GM19452 (cell line): Measurements from ENCODE around the gene HMG20A.

Experiments used
- ATAC-seq: cut with Tn5 transposase; IDR thresholded peaks from one replicate; pipeline ENCODE4 v1.9.1; 2021; ENCODE audit not compliant: unreplicated experiment

HMG20A gene

GRCh38 chr15:77496715-77497109 lies 76.0 kb downstream of the HMG20A start:
- ATAC-seq = no peak

DNA sequence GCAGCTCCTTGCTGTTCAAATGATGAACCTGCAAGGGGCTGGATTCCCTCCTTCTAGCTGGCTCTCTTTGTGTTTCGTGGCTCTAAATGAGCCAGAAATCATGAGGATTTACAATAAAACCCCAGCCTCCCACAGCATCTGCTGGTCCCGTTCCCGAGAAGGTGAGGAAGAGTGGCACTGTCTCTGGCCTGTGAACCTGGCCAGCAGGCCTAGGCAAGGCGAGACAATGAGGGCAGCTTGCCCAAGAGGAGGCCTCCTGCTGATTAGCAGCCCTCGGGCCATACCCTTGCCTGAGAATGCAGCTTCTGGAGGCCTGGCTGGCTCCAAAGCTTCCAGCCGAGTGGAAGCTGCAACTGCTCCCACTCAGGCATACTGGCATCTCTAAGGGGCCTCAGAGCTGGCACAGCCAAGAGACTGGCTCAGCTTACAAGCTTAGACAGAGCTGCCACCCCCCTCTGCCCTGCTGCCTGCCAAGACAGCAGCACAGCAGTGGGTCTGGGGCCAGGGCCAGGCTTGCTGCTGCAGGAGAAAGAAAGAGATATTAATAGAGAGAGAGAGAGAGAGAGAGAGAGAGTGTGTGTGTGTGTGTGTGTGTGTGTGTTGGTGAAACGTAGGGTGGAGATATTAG lies 76.5 kb downstream of the HMG20A start:
- ATAC-seq = no peak

DNA sequence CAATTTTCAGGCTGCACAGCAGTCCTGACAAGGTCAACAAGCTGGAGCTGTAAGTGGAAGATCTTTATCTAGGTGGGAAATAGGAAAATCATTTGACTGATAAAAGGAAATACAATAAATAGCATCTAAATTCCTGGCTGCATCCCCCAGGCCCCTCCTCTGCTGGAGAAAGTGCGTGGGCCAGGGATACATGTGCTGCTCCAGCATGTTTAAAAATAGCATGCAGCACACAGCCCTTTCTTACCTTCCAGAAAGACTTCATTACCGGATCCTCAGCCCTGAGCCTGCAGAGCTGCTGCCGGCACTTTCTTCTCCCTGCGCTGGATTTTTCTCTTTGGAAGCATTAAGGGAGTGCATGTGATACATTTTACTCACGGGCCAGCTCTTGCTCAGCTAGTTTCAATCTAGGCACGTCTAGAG lies 77.3 kb downstream of the HMG20A start:
- ATAC-seq = no peak

DNA sequence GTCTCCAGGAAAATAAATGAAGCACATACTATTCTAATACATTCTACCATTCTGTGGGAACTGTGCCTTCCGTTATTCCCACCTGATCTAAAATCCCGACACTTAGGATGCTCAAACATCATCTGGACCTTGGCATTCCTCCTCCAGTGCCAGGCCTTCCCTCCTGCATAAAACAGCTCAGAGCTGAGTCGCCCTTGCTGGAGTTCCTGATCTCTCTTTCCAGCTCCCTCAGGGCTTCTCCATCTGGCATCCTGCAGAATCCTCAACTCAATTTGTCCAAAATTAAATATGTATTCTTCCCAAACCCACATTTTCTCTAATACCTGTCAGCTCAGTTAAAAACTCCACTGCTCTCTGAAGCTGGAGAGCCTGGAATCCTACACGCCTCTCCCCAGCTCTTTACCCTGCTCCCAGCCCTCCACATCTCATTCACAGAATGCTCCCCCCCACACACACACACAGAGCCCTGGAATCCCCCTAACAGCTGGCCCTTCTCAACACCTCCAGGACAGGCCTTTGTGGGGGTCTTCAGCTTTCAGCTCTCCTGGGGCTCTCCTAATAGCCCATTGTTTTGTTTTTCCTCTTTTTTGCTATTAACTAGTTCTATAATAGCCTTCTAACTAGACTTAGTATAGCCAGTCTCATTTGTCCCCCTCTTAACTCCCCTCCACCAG lies 78.5 kb downstream of the HMG20A start:
- no peak for ATAC-seq

GRCh38 chr15:77500989-77501388 lies 80.3 kb downstream of the HMG20A start:
- ATAC-seq = no peak

DNA sequence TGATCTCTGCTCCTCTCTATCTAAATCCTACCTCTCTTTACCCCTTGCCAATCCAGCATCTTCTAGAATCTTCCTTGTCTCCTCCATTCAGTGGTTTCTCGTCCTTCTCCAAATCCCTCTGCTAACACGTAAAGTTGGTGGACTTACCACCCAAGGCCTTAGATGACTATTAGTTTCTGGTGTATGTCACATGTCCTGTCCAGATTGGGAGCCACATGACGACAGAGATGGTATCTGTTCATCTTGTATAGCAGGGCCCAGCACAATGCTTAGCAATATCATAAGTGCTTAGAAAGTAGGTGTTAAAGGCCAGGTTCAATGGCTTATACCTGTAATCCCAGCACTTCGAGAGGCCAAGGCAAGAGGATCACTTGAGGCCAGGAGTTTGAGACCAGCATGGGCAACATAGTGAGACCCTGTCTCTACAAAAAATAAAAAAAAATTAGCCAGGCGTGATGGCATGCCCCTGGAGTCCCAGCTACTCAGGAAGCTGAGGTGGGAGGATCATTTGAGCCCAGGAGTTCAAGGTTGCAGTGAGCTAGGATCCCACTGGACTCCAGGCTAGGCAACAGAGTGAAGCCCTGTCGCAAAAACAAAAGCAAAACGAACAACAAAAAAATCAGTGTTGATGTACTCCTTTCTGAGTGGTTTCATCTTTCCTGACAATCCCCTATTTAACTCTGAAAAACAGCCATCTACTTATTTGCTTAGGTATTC lies 81.8 kb downstream of the HMG20A start:
- no peak for ATAC-seq

GRCh38 chr15:77503240-77503639 lies 82.6 kb downstream of the HMG20A start:
- ATAC-seq = no peak

- no peak for ATAC-seq
These were observed 83.1 kb downstream of the HMG20A start for GRCh38 chr15:77503764-77504163.

DNA sequence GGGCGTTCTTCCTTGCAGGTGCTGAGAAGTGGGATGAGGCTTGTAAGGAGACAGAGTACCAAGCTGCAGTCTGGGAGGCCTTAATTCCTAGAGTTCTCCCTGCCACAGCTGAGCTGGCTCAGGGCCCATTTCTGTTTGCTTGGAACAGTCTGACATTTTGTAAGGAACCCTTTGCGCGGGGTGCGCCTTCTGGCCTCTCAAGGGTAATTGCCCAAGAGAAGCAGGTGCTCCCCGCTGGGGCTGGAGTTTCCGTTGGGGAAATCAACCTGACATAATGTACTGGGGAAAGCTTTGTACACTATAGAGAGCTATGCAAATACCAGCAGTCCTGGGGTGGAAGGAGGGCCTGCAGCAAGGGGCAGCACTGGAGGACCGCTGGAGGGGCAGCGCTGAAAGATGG lies 83.6 kb downstream of the HMG20A start:
- no peak for ATAC-seq

DNA sequence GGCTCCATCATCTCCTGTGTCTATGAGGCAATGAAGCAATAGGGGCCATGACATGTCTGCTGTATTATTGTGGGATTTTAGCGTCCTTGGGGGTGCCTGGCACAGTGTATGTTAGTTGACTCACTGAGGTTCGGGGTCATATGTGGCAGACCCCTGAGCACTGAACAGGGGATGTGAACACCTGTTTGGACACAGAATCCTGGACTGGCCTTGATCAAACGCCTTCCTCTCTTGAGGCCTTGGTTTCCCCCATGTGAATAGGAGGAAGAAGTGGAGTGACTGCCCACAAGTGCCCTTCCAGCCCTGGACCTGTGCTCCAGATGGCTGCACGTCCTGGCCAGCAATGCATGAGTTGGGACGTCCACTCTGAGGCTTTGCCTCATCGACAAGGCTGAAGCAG lies 84.2 kb downstream of the HMG20A start:
- ATAC-seq = no peak

- no peak for ATAC-seq
These were observed 84.9 kb downstream of the HMG20A start for GRCh38 chr15:77505556-77505955.

DNA sequence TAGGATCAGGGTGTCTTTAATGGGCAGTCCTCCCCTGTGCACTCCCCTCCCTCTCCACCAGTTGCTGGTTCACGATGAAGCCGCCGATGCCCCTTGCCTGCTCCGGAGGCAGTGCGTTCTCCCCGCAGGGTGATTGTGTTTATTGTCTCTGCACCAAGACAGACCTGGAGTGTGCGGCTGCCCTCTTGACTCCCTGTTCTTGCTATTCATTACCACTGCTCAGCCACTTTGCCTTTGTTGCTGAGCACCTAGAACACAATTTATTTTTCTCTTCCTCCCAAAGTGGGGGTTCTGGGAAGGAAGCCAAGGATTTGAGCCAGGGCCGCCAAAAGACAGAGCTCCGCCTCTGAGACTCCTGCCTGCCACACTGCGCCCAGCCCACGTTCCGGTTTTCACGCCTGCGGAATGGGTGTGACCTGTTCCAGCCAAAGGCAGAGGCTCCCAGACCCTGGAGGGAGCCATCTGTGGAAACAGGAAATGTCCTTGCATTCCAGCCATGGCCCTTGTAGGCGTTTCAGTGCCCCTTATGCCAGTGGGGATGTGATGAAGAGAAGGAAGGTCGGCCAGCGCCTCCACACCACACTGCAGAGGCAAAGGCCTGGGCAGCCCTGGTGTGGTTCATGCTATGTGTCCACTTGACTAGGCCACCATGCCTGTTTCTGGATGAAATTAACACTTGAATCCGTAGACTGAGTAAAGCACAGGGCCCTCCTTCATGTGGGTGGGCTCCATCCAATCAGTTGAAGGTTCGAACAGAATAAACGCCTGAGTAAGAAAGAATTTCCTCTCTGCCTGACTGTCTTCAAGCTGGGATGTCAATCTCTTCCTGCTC lies 85.8 kb downstream of the HMG20A start:
- ATAC-seq = no peak

DNA sequence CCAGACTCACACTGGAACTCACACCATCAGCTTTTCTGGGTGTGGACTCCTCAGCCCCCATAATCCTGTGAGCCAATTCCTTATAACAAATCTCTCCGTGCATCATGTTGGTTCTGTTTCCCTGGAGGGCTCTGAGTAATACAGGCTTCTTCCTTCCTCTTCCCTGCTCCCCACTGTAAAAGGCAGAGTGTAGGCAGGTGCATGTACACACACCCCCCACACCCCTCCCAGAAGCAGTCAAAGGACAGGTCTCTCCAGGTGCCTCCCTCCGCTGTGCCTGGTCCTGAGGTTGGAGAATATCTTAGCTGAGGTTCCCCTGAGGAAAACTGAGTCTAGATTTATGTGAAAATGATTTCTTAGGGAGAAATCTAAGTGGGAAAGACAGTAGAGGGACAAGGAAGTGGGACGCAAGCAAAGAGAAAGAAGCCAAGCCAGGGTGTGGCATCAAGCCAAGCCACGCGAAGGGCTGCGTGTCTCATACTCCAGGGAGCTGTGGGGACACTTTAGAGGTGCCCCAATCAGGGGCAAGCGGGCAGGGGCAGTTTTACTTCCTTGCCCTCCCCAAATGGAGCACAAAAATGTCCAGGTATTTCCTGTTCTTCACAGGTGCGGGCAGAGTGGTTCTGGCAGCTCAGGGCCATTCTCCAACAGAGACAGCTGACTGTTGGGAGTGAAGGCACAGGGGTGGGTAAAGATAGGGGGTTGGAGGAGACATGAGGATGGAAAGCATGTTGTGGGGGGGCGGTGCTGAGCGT lies 86.6 kb downstream of the HMG20A start:
- ATAC-seq = no peak

DNA sequence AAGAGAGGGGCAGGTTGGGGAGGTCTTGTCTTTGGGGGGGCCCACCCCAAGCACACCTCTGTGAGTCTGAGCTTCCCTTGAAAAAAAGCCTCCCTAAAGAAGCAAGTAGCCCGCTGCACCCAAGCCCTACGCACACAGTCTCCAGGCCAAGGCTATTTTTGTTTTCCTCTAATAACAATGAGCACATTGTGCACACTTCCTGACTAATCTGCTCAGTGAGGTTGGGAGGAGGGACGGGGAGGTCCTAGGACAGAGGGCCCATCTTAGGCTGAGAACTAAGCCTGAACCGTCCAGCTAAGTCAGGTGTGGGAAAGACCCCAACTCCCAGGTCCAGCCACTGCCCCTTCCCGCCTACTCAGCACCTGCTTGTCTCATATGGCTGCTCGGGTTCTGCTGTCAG lies 87.2 kb downstream of the HMG20A start:
- no peak for ATAC-seq

- no peak for ATAC-seq
These were observed 88.0 kb downstream of the HMG20A start for GRCh38 chr15:77508541-77509243.

DNA sequence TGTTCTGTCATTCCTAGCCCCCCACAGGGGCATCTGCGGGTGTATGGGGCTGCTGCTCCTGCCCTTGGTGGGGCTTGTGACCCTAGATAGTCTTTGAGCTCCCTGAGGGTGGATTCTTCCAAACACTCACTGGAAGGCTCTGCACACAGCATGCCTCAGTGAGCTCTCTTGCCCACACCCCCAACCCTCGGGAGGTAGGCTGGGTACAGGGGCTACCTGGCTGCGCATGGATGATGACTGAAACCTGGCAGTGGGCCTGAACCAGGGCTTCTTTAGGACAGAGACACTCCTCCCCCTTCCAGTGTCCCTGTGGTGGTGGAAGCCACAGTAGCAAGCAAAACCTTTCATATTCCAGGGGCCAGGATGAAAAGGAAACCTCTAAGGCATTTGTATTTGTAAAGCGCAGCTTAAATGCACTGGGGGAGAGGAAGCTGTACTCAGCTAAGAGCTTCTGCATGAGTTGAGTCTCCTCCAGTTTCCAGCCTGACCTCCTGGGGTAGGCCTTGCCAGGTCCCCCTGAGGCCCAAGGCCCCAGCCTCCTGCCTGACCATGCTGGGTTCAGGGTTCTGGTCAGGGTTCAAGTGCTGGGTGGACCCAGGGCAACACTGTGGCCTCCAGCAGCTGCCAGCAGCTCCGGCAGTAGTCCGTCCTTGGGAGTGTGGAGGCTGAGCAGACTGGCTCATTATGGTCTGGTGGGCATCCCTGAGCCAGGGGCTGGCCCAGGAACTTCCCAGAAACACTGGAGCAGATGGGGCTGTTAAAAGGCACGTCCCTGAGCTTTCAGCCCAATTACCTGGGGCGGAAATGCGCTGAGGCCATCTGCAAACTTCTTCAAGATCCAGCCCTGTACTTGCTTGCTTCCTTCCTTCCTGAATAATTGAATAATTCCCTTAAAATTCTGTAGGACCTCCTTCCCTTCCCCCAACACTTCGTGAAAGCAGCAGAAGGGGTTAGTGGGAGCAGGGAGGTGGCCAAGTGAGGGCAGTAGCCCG lies 89.7 kb downstream of the HMG20A start:
- ATAC-seq = no peak

DNA sequence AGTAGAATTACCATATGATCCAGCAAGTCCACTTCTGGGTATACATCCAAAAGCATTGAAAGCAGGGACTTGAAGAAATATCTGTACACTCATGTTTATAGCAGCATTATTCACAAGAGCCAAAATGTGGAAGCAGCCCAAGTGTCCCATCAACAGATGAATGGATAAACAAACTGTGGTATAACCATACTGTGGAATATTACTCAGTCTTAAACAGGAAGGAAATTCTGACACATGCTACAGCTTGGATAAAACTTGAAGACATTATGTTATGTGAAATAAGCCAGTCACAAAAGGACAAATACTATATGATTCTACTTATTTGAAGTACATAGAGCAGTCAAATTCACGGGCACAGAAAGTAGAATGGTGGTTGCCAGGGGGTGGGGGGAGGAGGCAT lies 91.2 kb downstream of the HMG20A start:
- ATAC-seq = no peak

DNA sequence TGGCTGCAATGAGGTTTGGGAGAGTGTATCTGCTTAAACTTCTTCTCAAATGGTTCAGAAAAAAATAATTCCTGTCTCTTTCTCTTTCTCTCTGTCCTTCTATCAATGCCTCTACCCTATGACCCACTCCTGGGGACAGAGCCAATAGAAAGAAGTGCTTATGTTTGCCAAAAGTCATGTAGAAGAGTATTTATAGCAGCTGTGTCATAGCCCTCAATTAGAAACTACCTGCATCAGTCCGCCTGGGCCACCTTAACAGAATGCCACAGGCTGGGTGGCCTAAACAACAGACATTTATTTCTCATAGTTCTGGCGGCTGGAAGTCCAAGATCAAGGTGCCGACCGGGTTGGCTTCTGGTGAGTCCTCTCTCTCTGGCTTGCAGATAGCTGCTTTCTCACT lies 92.5 kb downstream of the HMG20A start:
- no peak for ATAC-seq
